C1 segment of cervical spinal cord (tissue), 14 donors: ENCODE data around the gene GALNT4.

Source experiments
- DNase-seq, 14 donors: peaks; one replicate each; lab custom pipeline; 2025; lab: John Stamatoyannopoulos, UW

Gene GALNT4

GRCh38 chr12:89493670-89494302 is 30.8 kb downstream of the GALNT4 start:
- DNase-seq: no peak

DNA sequence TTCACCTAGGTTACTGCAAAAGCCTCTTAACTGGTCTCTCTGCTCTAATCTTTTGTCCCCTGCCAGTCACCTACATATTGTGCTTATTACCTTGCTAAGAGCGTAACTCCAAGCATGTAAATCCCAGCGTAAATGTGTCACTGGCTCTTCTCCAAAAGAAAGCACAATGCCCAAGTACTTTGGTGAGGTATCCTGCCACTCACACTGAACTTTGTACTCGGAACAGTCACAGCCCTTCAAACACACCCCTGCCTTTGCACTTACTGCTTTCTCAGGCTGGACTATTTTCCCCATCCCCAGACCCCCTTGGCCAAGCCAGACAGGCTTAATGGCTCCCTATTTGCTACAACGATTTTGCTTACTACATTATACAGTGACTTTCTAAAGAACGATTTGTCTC is 31.7 kb downstream of the GALNT4 start:
- no peak for DNase-seq

- no peak for DNase-seq
Observed at GRCh38 chr12:89490922-89491321, 33.7 kb downstream of the GALNT4 start.

GRCh38 chr12:89486264-89486663 is 38.3 kb downstream of the GALNT4 start:
- DNase-seq: no peak

- no peak for DNase-seq
Observed at GRCh38 chr12:89484470-89484869, 40.1 kb downstream of the GALNT4 start.

DNA sequence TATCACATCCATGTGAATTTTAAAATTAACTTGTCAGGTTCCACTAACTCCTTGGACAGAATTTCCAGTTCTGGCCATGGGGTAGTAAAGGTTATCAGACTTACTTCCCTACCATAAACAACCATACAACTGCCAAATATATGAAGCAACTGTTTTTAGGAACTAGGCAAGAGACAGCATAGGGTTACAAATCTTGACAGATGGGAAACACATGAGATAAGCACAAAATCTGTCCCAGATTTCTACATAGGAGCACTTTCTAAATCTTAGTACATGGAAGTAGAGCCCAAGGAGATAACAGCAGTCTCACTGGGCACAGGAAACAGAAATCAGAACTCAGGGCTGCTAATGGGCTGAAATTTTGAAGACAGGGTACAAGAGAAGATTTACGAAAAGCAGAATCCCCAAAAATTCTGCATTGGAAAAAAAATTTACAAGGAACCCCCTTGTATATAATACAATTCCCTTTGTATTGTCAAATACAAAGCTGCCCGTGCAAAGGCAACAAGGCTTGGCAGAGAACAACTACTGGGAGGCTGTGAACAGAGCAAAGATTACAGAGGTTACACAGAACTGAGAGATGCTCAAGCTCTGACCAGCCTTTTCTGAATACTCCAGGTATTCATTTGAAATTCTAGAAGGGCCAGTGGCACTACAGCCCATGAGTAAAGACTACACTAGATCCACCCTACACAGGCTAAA is 43.2 kb downstream of the GALNT4 start:
- peak in 2 of 14 donors; percentile 21 to 40 for DNase-seq

- DNase-seq: no peak
Observed at GRCh38 chr12:89479982-89480381, 44.6 kb downstream of the GALNT4 start.

DNA sequence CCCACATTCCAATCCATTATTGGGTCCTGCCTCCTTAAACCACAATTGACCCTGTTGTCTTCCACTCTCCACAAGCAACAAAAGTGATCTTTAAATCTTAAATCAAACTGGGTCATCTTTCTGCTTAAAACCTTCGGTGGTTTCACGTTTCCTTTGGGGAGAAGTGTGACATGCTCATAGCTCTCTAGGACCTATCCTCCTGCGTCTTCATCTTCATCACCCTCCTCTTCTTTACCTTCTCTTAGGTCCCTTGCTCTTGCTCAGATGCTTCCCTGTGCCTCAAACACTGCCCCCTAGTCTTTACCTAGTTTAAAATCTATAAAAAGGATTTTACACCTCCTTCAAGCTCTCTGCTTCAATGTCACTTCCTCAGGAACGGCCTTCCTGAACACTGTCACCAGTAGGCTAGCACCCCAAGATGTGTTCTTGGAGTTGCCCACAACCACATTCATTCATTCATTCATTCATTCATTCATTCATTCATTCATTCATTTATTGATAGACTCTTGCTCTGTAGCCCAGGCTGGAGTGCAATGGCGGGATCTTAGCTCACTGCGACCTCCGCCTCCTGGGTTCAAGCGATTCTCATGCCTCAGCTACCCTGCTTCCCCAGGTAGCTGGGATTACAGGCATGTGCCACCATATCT is 46.8 kb downstream of the GALNT4 start:
- no peak for DNase-seq

- DNase-seq: no peak
Observed at GRCh38 chr12:89476904-89477595, 47.5 kb downstream of the GALNT4 start.

- no peak for DNase-seq
Observed at GRCh38 chr12:89476232-89476631, 48.4 kb downstream of the GALNT4 start.

GRCh38 chr12:89475203-89475990 is 49.2 kb downstream of the GALNT4 start:
- DNase-seq: no peak

GRCh38 chr12:89474615-89475014 is 50.0 kb downstream of the GALNT4 start:
- DNase-seq: no peak
